GM19463 (cell line): ENCODE results near the gene SLC6A1.

Source experiments
- ATAC-seq: cut with Tn5 transposase; IDR thresholded peaks from one replicate; pipeline ENCODE4 v1.9.1; 2021; ENCODE audit warnings: mild to moderate bottlenecking, moderate library complexity; ENCODE audit not compliant: unreplicated experiment

The SLC6A1 gene

DNA sequence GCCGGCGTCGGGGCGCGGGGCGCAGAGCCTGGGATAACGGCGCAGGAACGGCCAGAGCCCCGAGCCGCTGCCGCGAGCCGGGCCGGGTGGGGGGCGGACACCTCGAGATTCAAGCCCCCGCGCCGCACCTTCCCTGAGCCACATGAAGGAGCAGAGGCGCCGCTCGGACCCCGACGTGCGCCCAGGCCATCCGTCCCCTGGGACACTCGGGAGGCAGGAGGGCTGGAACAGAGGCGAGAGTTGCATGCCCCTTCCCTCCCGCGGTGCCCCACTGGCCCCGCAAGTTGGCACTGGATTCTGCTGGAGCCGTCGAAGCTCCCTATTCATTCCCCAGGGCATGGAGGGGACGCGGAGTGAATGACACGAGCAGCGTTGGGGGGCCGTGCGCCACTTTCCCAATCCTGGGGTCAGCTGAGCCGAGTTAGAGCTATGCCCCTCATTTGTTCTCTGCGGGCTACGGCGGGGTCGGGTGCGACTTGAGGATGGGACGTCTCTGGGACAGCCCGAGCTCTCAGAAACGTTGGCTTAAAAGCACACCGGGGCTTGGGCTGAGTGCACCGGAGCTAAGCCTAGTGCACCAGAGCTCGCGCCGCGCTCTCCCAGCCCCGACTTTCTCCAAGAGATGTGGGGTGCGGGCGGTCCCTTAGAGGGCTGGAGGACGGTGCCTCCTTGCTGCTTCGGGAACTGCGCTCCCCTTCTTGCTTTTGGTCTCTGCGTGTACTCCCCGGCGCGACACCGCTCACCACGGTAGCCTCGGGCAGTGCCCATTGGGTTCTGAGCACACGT, 588 bp downstream of the SLC6A1 start:
- ATAC-seq = no peak

DNA sequence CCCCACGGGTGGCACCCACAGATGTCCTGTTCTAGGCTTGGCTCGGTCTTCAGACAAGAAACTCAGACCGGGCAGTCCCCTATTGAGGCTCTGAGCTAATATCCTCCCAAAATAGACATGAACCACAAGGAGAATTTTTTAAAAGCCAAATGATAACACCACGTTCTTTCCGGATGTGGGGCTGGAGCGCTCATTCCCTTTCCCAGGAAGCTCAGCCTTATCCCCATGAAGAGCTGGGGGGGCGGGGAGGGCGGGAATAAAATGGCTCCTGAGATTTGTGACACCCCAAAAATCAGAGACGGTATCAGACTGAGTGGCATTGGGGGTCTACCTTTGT, 1.1 kb downstream of the SLC6A1 start:
- ATAC-seq = no peak

DNA sequence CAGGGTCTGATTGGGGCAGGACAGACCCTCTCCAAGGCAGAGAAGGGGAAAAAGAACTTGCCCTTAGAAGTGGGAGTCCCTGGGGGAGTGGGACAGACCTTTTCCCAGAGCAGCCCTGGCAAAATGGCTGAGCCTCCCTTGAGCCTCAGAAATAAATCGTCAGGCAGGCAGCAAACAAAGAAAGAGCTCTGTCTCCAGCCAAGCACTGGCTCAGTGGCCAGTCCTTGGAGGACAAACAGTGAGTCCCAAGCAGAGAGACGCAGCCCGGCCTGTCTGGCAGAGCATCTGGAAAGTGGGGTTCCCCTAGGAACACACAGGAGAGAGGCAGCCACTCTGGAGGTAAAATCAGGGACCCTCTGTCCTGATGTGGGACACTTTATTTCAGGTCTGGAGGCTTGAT, 1.8 kb downstream of the SLC6A1 start:
- ATAC-seq = no peak

DNA sequence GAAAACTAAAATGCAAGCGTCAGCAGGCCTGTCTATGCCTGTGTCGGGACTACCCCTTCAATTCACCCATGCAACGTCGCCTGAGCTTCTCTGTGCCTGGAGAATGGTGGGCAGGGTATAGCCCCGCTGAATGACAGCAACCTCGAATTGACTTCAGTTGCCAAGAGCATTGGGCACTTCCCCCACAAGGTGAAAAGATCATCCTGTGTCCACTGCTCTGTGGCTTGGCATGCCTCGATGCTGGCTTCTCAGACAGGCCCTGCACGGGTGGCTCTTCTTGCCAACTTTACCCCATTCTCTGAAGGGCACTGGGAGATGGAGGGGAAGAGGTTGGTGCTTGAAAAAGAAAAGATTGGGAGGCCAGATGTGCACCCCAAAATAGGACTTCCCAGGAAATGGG, 3.3 kb downstream of the SLC6A1 start:
- no peak for ATAC-seq

DNA sequence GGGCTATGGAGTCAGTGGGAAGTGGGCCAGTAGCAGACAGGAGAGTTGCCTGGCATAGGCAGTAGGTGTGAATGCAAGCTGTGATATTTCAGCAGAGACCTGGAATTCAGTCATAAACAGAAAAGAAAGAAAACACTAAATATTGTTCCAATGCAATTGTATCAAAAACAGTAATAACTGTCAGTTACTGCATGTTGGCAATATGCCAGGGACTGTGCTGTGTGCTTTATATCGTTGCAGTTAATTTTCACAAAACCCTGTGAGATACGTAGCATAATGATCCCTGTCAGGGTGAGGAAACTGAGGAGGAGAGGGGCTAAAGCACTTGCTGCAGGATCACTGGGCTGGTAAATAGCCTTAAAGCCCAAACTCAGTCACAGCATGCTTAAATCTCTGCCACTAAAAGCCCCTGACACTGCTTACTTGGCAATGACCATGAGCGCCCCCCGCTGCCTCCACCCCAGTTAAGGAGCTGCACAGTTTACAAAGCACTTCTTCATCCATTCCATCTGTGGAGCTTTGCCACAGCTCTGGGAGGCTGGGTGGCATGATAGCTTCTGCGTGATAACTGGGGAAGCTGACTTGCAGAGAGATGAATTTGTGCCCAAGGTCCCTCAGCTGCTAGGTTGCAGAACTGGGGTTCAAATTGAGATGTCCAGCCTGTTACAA, 3.9 kb downstream of the SLC6A1 start:
- ATAC-seq = no peak

DNA sequence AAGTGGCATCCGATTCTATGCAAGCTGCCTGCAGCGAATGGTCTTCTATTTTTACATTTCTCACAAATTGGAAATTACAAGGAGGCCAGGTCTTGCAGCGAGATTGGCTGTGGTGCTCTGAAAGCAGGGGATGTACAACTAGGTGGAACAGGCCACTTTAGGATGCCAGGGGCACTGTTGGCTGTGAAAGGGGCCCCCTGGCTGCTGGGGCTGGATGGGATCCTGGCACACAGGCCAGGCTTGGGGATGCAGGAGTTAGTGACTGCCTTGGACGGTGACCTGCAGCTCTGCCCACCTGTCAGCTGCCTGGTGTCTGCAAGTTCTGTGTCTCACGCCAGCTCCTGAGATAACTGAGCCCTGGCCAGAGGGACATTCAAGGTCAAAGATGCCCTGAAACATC, 4.6 kb downstream of the SLC6A1 start:
- ATAC-seq = no peak

DNA sequence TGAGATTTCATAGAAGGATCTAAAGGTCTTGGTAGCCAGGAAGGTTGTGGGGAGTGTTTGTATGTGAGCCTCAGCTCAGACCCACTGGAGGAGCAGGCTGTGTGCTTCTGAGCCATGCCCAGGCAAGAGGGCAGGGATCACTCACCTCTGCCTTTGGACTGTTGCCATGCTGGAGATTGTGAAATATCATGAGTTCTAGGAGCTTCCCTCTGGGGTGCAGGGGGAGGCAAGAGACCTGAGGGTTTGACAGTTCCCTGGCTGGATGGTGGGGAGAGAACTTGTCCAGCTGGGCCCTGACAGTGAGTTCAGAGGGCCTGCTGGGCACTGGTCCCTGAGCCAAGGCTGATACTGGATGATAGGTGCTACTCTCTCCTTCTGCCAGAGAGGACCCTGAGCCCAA, 6.0 kb downstream of the SLC6A1 start:
- ATAC-seq = no peak

DNA sequence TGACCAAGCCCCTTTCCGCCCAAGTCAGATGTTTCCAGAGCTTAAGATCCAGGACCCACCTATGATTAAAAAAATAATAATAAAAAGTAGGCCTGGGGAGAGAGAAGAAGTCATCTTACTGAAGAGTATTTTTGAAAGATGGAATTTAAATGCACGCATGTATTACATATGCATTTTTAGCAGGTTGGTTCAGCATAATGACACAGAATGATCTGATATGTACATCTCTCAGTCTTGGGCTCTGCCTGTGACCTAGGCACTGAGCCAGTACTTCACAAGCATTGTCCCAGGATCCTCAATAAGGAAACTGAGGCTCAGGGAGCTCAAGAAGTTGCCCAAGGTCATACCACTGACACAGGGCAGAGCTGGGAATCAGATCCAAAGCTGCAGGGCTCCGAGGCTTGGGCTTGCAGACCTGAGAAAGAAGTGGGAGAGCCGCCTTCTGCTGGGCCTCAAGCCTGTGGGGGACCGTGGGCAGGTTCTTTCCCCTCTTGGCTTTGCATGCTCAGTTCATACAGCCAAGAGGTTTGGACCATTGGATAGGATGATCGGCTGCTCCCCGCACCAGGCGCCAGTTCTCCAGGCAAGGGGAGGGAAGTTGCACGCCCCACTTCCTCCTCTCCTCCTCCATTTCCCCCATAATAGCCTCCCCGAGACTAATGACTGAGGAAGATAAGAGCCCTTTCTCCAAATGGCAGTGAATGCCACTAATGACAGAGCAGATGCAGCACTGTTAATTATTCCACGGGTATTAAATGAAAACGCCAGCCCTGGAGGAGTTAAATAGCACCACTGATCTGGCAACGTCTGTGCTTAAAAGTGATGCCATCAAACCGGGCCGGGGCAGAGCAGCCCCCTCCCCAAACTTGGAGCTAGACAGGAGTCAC, 6.9 kb downstream of the SLC6A1 start:
- no peak for ATAC-seq

DNA sequence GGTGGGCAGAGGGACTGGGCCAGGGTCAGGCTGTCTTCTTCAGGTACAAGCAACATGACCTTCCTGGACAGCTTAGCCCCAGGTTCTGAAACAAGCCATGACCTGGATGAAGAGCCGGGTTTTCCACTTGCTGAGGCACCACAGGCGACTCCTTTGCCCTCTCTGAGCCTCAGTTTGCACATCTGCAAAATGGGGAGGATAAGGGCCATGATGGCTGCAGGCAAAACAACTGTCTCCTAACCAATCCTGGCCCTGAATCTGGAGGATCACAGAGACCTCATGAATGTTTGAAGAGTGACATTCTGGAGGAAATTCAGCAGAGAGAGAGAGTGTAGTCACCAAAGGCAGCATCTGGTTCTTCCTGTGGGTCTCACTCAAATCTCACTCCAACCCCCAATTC, 8.0 kb downstream of the SLC6A1 start:
- no peak for ATAC-seq

DNA sequence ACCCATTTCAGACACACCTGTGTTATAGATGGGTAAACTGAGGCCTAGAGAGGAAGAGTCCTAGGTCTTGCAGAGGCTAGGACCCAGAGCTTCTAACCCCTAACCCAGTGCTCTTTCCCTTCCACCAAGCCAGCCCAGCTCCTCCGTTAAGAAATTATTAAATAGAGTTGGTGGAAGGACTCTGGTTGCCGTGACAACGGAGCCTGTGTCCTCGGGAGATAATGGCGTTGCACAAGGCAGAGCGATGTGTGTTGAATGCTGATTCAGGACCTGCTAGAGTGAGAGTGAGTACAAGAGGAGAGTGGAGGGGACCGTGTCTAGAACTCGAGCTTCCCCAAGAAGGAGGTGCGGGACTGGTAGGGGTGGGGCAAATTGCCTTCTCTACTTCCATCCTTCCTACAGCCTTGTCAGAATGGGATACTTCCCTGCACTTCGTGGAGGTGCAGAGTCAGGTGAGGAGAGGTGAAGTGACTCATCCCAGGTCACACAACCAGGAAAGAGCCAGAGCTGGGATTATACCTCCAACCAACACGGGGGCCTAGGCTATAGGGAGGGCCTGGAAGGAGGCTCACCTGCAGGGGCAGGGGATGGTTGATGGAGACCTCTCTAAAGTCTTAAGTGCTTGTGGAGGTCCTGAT, 8.6 kb downstream of the SLC6A1 start:
- no peak for ATAC-seq

DNA sequence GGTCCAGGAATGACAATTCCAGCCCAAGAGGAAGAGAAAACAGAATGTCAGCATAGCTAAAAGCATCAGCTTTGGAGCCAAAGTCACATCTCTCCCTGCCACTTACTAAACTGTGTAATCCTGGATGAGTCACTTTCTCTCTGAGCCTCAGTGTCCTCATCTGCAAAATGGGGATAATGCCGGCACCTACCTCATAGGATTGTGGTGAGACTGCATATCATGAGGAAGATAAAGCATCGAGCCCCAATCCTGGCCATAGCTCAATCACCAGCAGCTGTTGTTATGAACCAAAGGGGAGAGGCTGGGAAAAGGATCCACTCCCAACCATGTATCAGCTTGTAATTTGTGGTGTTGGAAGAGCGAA, 9.1 kb downstream of the SLC6A1 start:
- no peak for ATAC-seq

DNA sequence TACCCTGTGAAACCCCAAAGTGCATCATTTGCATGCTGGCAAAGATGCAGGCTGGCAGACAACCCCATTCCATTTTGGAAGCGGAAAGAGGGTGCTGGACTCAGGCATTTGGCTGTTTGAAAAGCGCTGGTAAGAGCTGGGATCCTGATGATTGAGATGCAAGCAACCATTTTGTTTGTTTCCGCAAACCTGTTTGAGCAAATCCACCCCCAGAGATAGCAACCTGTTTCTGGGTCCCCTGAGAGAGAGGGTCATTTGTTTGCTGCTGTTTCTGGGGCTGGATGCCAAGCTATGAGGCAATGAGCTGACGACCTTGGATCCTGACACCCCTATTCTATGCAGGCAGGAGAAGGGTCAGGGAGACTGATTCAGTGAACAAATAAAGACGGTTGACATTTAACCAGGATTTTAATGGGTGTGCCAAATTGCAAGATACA, 9.8 kb downstream of the SLC6A1 start:
- no peak for ATAC-seq

DNA sequence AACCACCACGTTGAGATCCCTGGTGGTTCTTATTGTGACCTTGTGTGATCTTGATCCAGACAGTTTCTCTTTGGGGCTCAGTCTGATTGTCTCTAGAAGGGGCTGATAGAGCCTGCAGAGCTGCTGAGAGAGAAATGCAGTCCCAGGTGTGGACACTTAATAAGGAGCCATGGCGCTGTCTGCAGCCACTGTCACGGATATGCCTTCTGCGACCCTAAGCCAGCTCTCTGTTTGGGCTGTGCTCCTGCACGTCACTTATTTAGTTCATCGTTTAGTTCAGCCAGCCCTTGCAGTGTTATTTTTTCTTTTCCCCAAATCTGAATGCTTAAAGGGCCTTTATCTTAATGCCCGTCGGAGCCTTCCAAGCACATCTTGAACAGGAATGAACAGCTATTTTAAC, 12.0 kb downstream of the SLC6A1 start:
- ATAC-seq = no peak

DNA sequence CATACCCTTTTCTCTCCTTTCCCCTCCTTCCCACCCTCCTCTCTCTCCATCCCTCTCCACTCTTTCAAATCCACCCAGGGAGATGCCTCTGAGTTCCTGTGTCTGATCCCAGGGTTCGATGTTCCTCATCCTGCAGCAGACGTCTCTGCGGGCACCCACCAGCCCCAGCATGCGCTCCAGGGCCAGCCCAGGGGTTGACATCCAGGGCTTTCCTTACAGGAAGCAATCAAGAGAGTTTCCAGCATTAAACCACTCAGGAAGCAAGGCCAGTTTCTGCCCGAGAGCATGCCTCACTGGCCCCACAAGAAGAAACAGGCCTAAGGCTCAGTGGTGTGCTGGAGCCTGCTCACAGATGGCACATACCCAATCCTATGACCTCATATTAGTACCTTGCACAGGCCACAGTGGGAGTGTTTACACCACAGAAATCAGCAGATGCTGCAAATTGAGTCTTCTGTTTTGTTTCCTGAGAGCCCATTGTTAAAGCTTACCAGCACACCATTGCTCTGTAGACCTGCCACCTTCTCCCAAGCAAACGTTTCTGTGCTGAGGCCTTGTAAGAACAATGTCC, 13.2 kb downstream of the SLC6A1 start:
- no peak for ATAC-seq

DNA sequence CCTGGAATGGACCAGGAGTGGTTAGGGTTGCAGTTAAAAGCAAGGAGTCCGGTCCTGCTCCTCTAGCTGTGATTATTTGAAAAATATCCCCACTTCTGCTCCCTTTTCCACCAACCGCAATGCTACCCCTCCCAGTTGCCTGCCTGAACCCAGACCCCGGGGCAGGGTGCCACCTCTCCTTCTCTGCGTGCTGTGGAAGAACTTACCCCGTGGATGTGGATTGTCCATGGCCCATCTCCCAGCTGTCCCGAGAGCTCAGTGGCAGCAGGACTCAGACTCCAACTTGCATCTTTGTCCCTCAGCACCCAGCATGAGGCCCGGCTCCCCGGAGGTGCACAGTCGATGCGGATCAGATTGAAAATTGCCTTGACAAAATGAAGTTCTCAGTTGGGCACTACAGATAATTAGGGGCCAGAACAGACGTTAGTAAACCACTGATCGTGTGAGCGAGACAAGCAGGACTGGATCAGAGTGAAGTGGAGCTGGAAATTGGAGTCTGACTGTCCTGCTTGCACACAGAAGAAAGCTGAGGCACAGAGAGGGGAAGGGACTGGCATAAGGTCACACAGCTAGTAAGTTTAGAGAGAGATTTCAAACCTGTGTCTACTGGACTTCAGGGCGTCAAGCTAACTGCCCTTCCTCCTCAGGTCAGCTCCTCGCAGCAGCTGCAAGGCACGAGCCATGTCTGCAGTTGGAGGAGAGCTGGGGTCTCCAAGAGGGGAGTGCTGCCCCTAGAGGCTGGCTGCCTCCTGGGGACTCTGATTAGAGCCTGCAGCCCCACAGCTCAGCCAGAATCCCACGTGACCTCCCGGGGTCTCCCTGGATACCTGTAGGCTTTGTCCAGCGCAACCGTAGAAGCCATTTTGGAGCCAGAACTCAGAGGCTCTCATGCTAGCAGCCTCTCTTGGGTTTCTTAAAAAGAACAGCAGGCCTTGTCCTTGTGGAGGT, 14.7 kb downstream of the SLC6A1 start:
- no peak for ATAC-seq

DNA sequence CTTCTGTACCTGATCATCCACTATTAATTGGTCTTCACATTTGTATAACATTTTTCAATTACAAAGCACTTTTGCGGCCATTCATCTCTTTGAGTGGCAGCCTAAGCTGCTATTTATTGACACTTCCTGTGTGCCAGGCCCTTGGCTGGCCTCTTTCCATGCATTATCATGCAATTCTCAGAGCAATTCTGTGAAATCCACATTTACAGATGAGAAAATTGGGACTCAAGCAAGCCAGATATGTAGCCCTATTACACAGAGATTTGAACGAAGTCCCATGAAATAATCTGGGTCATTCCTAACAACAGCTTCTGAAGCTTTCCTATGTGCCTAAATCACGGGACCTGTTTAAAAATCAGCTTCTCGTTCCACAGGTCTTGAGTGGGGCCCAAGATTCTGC, 17.4 kb downstream of the SLC6A1 start:
- no peak for ATAC-seq

DNA sequence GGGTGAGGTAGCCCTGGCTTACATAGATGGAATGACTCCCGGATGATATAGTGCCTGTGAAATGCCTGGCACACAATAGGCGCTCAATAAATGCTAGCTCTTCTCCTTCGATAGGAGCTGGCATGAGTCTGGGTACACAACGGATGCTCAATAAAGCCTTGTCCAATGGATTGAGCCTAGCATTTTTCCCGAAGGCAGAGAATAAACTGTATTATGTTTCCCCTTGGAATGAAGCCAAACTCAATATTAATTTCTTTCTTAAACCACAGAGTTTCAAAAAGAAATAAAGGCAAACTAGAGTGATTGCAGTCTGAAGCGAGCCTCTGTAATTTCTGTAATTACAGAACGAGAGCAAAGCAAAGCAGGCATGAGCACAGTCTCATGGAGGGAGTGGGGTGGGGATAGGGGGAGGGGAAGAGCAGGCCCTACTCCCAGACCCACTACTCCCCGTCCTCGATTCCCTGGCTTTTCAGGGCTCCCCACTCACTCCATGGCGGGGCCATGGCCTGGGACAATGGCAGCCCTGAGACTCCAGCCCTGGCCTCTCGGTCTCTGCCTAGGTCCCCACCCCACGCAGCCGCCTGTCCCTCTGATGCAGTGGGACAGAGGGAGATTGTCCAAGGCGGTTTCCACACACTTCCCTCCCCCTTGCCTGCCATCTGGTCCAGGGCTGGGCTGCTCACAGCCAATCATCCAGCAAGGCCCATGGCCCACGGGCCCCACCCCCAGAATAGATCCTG, 18.0 kb downstream of the SLC6A1 start:
- no peak for ATAC-seq

DNA sequence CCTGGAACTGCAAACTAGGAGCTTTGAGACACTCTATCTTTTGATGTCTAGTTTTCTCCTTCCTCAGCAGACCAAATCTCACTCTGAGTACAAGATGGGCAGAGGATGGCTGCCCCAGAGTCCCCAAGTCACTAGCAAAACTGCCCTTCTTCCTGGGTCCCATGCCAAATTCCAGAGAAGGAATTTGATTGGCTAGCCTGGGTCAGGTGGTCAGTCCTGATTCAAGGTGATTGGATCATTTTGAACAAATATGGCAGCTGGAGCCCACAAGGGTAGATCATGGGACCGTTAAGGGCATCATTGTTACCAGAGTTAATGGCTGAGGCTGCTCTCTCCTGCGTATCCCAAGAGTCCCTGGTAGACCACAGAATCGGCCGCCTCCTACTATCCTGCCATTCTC, 21.7 kb downstream of the SLC6A1 start:
- no peak for ATAC-seq

DNA sequence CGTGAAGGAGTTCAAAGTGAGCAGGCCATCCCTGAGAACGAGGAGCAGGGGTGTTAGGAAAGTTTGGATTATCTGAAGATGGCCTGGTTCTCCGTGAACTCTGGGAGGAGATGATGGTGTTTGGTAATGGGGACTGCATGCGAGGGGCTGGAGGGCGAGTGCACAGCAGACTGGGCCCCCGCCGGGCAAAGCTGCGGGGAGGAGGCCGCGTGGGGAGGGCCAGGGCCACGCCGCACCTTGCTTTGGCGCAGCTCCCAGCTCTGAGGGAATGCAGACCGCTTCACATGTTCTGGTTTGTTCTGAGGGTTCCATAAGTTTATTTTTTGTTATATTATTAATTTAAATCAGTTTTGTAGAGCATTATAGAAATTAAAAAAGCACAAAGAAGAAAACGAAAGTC, 22.2 kb downstream of the SLC6A1 start:
- ATAC-seq = no peak
